ENCODE measurements around the gene S100B.

DNA sequence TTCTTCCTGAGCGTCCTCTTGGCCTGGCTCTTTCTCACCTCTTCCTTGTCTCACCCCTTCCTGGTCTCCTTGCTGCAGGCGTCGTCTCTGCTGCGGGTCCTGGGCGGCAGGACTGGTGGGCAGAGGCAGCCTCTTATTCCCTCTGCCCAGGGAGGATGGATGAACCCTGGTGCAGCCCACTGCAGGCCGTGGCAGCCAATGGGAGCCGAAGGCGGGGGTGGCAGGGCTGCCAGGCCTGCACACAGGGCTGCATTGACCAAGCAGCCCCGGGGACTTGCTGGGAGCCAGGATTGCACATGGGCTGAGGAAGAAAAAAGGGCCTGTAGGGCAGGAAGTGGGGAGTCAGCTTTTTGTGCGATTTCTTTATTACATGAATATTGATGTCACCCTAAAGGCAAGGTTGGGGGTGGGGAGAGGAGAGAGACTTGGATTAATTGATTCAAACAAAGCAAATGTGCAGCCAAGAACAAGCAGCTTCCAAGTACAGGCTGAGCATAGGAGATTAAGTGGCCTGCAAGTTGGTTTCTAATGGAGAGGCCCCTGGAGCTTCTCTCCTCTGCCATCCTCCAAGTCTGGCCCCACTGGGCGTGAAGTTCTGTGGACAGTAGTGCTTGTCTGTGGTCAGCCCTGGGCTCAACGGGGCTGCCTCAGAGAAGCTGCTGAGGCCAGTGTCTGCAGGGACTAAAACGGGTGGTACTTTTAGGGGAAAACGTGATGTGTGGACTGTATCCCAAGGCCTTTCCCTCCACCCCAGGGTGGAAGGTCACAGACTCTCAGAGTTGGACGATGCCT, at the start of gene S100B:
- TF ChIP-seq, protein P1, sequence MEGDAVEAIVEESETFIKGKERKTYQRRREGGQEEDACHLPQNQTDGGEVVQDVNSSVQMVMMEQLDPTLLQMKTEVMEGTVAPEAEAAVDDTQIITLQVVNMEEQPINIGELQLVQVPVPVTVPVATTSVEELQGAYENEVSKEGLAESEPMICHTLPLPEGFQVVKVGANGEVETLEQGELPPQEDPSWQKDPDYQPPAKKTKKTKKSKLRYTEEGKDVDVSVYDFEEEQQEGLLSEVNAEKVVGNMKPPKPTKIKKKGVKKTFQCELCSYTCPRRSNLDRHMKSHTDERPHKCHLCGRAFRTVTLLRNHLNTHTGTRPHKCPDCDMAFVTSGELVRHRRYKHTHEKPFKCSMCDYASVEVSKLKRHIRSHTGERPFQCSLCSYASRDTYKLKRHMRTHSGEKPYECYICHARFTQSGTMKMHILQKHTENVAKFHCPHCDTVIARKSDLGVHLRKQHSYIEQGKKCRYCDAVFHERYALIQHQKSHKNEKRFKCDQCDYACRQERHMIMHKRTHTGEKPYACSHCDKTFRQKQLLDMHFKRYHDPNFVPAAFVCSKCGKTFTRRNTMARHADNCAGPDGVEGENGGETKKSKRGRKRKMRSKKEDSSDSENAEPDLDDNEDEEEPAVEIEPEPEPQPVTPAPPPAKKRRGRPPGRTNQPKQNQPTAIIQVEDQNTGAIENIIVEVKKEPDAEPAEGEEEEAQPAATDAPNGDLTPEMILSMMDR (IDR thresholded peaks at IDR 0.05): no peak
- TF ChIP-seq POLR2A (IDR thresholded peaks at IDR 0.05) (no peak), POLR2AphosphoS5 (IDR thresholded peaks at IDR 0.05) (no peak)

Data from breast epithelium (tissue), 3 donors.